Caco-2 (cell line): ENCODE measurements around the gene VCAM1. TPM values are rescaled to one million over a fixed set of nuclear protein-coding genes. Genes with fewer than 3 reads are reported as not detected.

Experiments used
- BruUV-seq: library from RNA; stranded (reverse); fragments of 400-500 nt; replicated peaks from 2 replicates; lab custom pipeline; 2021; lab: Mats Ljungman, UMichigan
- CTCF ChIA-PET: fragments of 300-600 bp; sonication (Branson Sonifier 250); formaldehyde crosslinking; loops from one replicate; lab custom pipeline; 2022; ENCODE audit warnings: antibody characterized with exemption; lab: Charles Lee
- POLR2A ChIA-PET: fragments of 300-600 bp; sonication (Branson Sonifier 250); formaldehyde crosslinking; loops from one replicate; lab custom pipeline; 2022; ENCODE audit warnings: antibody characterized with exemption; lab: Charles Lee
- DNase-seq, 2 experiments: peaks; one replicate each; pipeline versions ENCODE4 v3.0.0 to v3.0.0-alpha.2; 2020 to 2022
- H3K27me3 ChIP-seq: replicated peaks from 2 replicates; pipeline ENCODE4 v1.6.0; 2011; ENCODE audit warnings: low read length; ENCODE audit not compliant: control insufficient read depth, insufficient read depth
- H3K36me3 ChIP-seq: 2 replicates; pipeline ENCODE4 v1.5.1; 2011; ENCODE audit warnings: low read length; ENCODE audit not compliant: control insufficient read depth, insufficient read depth
- H3K4me1 ChIP-seq: fragments of 250-450 bp; sonication (Bioruptor Pico); 2 replicates; pipeline ENCODE4 v1.5.1; 2020; ENCODE audit warnings: mild to moderate bottlenecking
- H3K4me3 ChIP-seq: 2 replicates; pipeline ENCODE4 v1.5.1; 2011; ENCODE audit warnings: low read depth, mild to moderate bottlenecking, control low read depth, low read length
- H3K9me3 ChIP-seq: fragments of 250-450 bp; sonication (Bioruptor Pico); 2 replicates; pipeline ENCODE4 v1.5.1; 2020; ENCODE audit warnings: mild to moderate bottlenecking, moderate library complexity
- H3K27ac Mint-ChIP-seq: one replicate; pipeline ENCODE4 v1.8.0; 2022; ENCODE audit warnings: mixed read lengths; ENCODE audit not compliant: unreplicated experiment
- H3K27me3 Mint-ChIP-seq: one replicate; pipeline ENCODE4 v1.8.0; 2022; ENCODE audit warnings: mixed read lengths; ENCODE audit not compliant: insufficient read depth, unreplicated experiment
- H3K36me3 Mint-ChIP-seq: one replicate; pipeline ENCODE4 v1.8.0; 2022; ENCODE audit warnings: mild to moderate bottlenecking, mixed read lengths; ENCODE audit not compliant: insufficient read depth, unreplicated experiment
- H3K4me1 Mint-ChIP-seq: one replicate; pipeline ENCODE4 v1.8.0; 2022; ENCODE audit warnings: low read depth, mixed read lengths; ENCODE audit not compliant: unreplicated experiment
- H3K4me3 Mint-ChIP-seq: one replicate; pipeline ENCODE4 v1.8.0; 2022; ENCODE audit warnings: mild to moderate bottlenecking, moderate library complexity, mixed read lengths; ENCODE audit not compliant: unreplicated experiment
- H3K9me3 Mint-ChIP-seq: one replicate; pipeline ENCODE4 v1.8.0; 2022; ENCODE audit warnings: mixed read lengths; ENCODE audit not compliant: unreplicated experiment
- intact Hi-C: fragments of 100-400 bp; cut with micrococcal nuclease; formaldehyde crosslinking; loops from one replicate; pipeline ENCODE4 v1.10.0; 2022; ENCODE audit not compliant: unreplicated experiment
- total RNA-seq: library from RNA; stranded (reverse); gene quantifications from 2 replicates; pipeline ENCODE4 v1.2.3, GENCODE V29; 2022
- TF ChIP-seq, protein P1 (sequence below), 2 experiments: fragments of 200-600 bp in 1 of 2; IDR thresholded peaks; 1 replicate in 1 of 2; 2 replicates in 1 of 2; pipeline versions ENCODE4 v1.5.1 to v1.8.0; 2011 to 2022; ENCODE audit warnings: antibody characterized with exemption in 1 of 2, control low read depth in 1 of 2, inconsistent platforms in 1 of 2, low read depth in 1 of 2, low read length in 1 of 2, mild to moderate bottlenecking in 1 of 2, moderate library complexity in 1 of 2; ENCODE audit not compliant: insufficient read depth in 1 of 2, severe bottlenecking in 1 of 2, unreplicated experiment in 1 of 2

VCAM1 gene
- total RNA-seq, 1 experiment from 2014 or later: not detected

- no peaks in the 10 kb centered on the region for H3K36me3 ChIP-seq
- POLR2A ChIA-PET: no interaction called here
- H3K4me1 Mint-ChIP-seq: no peaks in the 10 kb centered on the region
- no peak overlapping the region for H3K4me3 ChIP-seq
- no peaks in the 10 kb centered on the region for H3K36me3 Mint-ChIP-seq
- no peak overlapping the region for H3K27ac Mint-ChIP-seq
- intact Hi-C loops: no loop called here
- no peak overlapping the region for H3K4me3 Mint-ChIP-seq
- H3K9me3 Mint-ChIP-seq: no peaks in the 10 kb centered on the region
- CTCF ChIA-PET: no interaction called here
- no peaks in the 10 kb centered on the region for H3K4me1 ChIP-seq
- no TSS peak for BruUV-seq
- H3K9me3 ChIP-seq: no peaks in the 10 kb centered on the region
- peaks cover 4% of the 10 kb centered on the region for H3K27me3 Mint-ChIP-seq
- no peaks in the 10 kb centered on the region for H3K27me3 ChIP-seq
- TF ChIP-seq, protein P1, sequence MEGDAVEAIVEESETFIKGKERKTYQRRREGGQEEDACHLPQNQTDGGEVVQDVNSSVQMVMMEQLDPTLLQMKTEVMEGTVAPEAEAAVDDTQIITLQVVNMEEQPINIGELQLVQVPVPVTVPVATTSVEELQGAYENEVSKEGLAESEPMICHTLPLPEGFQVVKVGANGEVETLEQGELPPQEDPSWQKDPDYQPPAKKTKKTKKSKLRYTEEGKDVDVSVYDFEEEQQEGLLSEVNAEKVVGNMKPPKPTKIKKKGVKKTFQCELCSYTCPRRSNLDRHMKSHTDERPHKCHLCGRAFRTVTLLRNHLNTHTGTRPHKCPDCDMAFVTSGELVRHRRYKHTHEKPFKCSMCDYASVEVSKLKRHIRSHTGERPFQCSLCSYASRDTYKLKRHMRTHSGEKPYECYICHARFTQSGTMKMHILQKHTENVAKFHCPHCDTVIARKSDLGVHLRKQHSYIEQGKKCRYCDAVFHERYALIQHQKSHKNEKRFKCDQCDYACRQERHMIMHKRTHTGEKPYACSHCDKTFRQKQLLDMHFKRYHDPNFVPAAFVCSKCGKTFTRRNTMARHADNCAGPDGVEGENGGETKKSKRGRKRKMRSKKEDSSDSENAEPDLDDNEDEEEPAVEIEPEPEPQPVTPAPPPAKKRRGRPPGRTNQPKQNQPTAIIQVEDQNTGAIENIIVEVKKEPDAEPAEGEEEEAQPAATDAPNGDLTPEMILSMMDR (IDR thresholded peaks at IDR 0.05; ENCODE audit: insufficient read depth in 1 of 2, low read depth in 1 of 2, low read length in 1 of 2, severe bottlenecking in 1 of 2, unreplicated experiment in 1 of 2): no peak
- no peak for DNase-seq
These were observed 35.8 kb upstream of the VCAM1 start for GRCh38 chr1:100683448-100684349.

DNA sequence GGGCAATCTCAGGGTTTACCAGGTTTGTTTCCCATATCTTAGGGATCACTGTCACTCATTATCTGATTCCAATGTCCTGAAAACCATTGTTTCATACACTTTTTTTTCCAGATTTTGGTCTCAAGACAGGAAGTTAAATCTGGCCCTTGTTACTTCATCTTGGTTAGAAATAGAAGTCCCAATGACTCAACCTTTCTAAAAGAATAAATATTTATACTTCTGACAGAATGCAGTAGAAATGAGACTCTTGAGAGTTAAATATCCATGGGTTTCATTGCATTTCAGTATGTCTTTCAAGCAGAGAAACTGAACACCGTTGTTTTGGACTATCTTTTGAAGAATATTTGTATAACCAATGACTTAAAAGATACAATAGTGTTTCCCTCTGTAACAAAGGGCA is 19.8 kb upstream of the VCAM1 start:
- intact Hi-C loops: no loop called here
- Histone ChIP-seq H3K9me3 (no peaks in the 10 kb centered on the region), H3K4me1 (no peaks in the 10 kb centered on the region), H3K4me3 (no peak overlapping the region), H3K36me3 (no peaks in the 10 kb centered on the region), H3K27me3 (no peaks in the 10 kb centered on the region)
- TF ChIP-seq, protein P1 (IDR thresholded peaks at IDR 0.05; ENCODE audit: insufficient read depth in 1 of 2, low read depth in 1 of 2, low read length in 1 of 2, severe bottlenecking in 1 of 2, unreplicated experiment in 1 of 2): no peak
- Mint-ChIP-seq H3K27me3 (peaks cover 3% of the 10 kb centered on the region), H3K4me3 (no peak overlapping the region), H3K4me1 (no peaks in the 10 kb centered on the region), H3K36me3 (no peaks in the 10 kb centered on the region), H3K9me3 (peaks cover 19% of the 10 kb centered on the region), H3K27ac (no peak overlapping the region)
- no peak for DNase-seq
- CTCF ChIA-PET: no interaction called here
- BruUV-seq: no TSS peak
- POLR2A ChIA-PET: interaction anchor here (0.6 kb wide), 1 partner anchor 12 kb away, joined by 4 read pairs; no protein-coding TSS in a partner anchor

DNA sequence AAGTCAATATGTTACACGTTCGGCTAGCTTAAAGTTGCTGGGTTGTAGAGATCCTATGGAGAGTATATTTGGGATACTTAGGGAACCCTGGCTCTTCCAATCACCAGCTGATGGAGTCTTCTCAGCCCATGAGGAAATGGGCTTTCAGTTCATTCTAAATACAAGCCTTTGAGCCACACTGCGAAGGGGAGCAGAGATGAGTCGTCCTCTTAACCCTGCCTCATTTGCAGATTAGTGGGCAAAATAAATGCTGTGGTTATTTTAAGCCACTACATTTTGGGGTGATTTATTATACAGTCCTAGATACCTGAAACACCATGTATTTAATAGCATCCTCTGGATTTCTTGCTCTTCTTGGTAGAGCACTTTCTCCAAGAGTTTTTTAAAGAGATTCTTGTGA is 19.0 kb upstream of the VCAM1 start:
- H3K27me3 ChIP-seq: no peaks in the 10 kb centered on the region
- Mint-ChIP-seq H3K4me3 (no peak overlapping the region), H3K27me3 (peaks cover under 1% of the 10 kb centered on the region), H3K9me3 (peaks cover 13% of the 10 kb centered on the region), H3K27ac (no peak overlapping the region), H3K36me3 (no peaks in the 10 kb centered on the region), H3K4me1 (no peaks in the 10 kb centered on the region)
- H3K36me3 ChIP-seq: no peaks in the 10 kb centered on the region
- H3K9me3 ChIP-seq: no peaks in the 10 kb centered on the region
- intact Hi-C loops: no loop called here
- no TSS peak for BruUV-seq
- ChIA-PET CTCF (no interaction called here), POLR2A (no interaction called here)
- TF ChIP-seq, protein P1 (IDR thresholded peaks at IDR 0.05; ENCODE audit: insufficient read depth in 1 of 2, low read depth in 1 of 2, low read length in 1 of 2, severe bottlenecking in 1 of 2, unreplicated experiment in 1 of 2): no peak
- H3K4me3 ChIP-seq: no peak overlapping the region
- peaks cover under 1% of the 10 kb centered on the region; the same call in 1 of the 2 replicates for H3K4me1 ChIP-seq
- no peak for DNase-seq
